Thyroid gland (tissue), 4 donors: ENCODE measurements around the gene RAI1. TPM values are rescaled to one million over a fixed set of nuclear protein-coding genes. Genes with fewer than 3 reads are reported as not detected.

Experiments used
- DNase-seq, 2 donors: peaks; one replicate each; pipeline ENCODE4 v3.0.0-alpha.2; 2019
- H3K27ac ChIP-seq, 3 donors: fragments of 200-600 bp; sonication (generic); 1 replicate in 2 of 3; 2 replicates in 1 of 3; pipeline ENCODE4 v1.5.1; 2016 to 2019; ENCODE audit warnings: mild to moderate bottlenecking in 1 of 3, moderate library complexity in 1 of 3
- H3K27me3 ChIP-seq: fragments of 200-600 bp; sonication (generic); one replicate; pipeline ENCODE4 v1.5.1; 2019
- H3K36me3 ChIP-seq, 2 donors: fragments of 200-600 bp; sonication (generic); one replicate each; pipeline ENCODE4 v1.5.1; 2016 to 2019
- H3K4me1 ChIP-seq, 2 donors: fragments of 200-600 bp; sonication (generic); one replicate each; pipeline ENCODE4 v1.5.1; 2017 to 2019
- H3K4me3 ChIP-seq, 3 donors: fragments of 200-600 bp; sonication (generic); replicated peaks in 1 of 3; 1 replicate in 2 of 3; 2 replicates in 1 of 3; pipeline ENCODE4 v1.5.1; 2016; ENCODE audit warnings: mild to moderate bottlenecking in 1 of 3
- H3K9me3 ChIP-seq: fragments of 200-600 bp; sonication (generic); one replicate; pipeline ENCODE4 v1.5.1; 2017
- POLR2A ChIP-seq, 2 donors: fragments of 450-650 bp; IDR thresholded peaks; one replicate each; pipeline ENCODE4 v1.6.1; 2017; ENCODE audit warnings: antibody characterized with exemption in 2 of 2, mild to moderate bottlenecking in 2 of 2, moderate library complexity in 1 of 2
- WGBS, 2 donors: methylation state at CpG; one replicate each; pipeline ENCODE4 v1.1.5; 2017; 5-methylcytosine and 5-hydroxymethylcytosine counted together
- intact Hi-C: fragments of 100-400 bp; cut with DNase I; formaldehyde crosslinking; loops from one replicate; pipeline ENCODE4 v1.15.1; 2023
- total RNA-seq, 4 donors: library from RNA; depleted of rRNA; stranded (reverse); fragments of >200 nt; gene quantifications; one replicate each; pipeline ENCODE4 v1.2.3, GENCODE V29; 2016
- TF ChIP-seq, protein P1 (sequence below), 6 experiments: fragments of 200-600 bp in 3 of 6; fragments of 450-650 bp in 3 of 6; sonication (generic) in 3 of 6; IDR thresholded peaks; one replicate each; pipeline ENCODE4 v1.5.1; 2016 to 2019; ENCODE audit warnings: antibody characterized with exemption in 6 of 6, mild to moderate bottlenecking in 2 of 6, inconsistent platforms in 1 of 6, moderate library complexity in 1 of 6

Gene RAI1
- total RNA-seq, 4 donors from 2014 or later: 19.1 to 52.3 (median 34.1) TPM

DNA sequence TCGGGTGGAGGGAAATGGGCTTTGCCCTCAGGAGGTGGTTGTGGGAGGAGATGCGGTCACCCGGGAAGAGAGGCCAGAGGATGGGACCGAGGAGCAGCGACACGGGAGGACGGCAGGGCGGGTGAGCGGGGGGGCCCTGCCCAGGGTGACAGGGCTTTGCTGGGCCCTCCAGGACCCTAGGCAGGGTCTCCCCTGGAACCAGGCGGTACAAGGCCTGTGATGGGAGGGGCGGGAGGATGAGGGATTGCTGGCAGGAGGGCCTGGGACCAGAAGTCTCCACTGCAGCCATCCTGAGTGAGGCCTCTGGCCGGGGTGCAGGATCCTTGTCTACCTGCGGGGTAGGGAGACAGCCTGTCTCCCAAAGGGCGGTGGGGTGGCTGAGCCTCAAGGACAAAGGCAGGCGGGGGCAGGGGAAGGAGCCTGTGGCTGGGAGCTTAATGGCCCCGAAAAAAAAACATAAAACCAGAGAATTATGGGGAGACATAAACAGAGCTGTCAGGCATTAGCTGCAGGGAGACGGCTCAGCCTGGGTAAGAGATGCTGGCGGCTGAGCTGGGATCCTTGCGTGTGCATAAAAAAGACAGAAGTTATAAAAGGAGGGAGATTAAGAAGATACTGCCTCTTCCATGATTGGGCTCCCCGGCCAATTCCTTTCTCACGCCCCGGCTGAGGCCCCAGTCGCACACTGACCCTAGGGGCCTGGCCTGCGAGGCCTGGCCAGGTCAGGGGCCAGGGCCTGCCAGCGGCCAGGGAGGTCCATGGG, 88.8 kb downstream of the RAI1 start:
- Histone ChIP-seq H3K36me3 (no peaks in the 10 kb centered on the region), H3K27ac (peak overlapping the region in 2 of 3 donors; percentile 19 to 73), H3K9me3 (no peaks in the 10 kb centered on the region), H3K4me1 (peaks cover 59 to 66% of the 10 kb centered on the region in 2 donors), H3K27me3 (no peaks in the 10 kb centered on the region), H3K4me3 (no peak overlapping the region)
- WGBS, 2 donors: 78 to 82% methylated on average over 23 to 24 of the region's 25 CpGs
- no peak for TF ChIP-seq POLR2A (IDR thresholded peaks at IDR 0.05)
- TF ChIP-seq, protein P1, sequence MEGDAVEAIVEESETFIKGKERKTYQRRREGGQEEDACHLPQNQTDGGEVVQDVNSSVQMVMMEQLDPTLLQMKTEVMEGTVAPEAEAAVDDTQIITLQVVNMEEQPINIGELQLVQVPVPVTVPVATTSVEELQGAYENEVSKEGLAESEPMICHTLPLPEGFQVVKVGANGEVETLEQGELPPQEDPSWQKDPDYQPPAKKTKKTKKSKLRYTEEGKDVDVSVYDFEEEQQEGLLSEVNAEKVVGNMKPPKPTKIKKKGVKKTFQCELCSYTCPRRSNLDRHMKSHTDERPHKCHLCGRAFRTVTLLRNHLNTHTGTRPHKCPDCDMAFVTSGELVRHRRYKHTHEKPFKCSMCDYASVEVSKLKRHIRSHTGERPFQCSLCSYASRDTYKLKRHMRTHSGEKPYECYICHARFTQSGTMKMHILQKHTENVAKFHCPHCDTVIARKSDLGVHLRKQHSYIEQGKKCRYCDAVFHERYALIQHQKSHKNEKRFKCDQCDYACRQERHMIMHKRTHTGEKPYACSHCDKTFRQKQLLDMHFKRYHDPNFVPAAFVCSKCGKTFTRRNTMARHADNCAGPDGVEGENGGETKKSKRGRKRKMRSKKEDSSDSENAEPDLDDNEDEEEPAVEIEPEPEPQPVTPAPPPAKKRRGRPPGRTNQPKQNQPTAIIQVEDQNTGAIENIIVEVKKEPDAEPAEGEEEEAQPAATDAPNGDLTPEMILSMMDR (IDR thresholded peaks at IDR 0.05): no peak
- intact Hi-C loops: no loop called here
- DNase-seq: no peak

DNA sequence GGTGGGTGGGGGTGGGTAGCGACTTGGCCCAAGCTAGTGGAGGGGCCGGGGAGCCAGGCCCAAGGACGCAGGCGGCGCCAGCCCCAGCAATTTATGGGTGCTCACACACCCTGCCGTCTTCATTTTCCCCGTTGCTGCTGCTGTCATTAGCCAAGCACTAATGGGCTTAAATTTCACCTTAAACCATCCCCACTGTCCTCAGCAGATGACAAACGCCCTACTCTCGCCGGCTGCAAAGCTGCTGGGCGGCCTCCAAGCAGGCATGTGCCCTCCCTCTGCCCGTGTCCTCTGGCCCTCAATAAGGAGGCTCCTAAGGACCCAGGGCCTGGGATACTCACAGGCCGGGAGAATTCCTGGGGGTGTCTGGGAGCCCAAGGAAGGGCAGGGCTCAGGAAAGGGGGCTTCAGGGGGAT, 89.4 kb downstream of the RAI1 start:
- Histone ChIP-seq H3K4me3 (no peak overlapping the region), H3K36me3 (no peaks in the 10 kb centered on the region), H3K27me3 (no peaks in the 10 kb centered on the region), H3K4me1 (peaks cover 56 to 60% of the 10 kb centered on the region in 2 donors), H3K9me3 (no peaks in the 10 kb centered on the region), H3K27ac (peak overlapping the region in 1 of 3 donors; percentile 73)
- WGBS, 2 donors: 85 to 88% methylated on average over 8 to 12 of the region's 13 CpGs
- TF ChIP-seq POLR2A (IDR thresholded peaks at IDR 0.05): no peak
- TF ChIP-seq, protein P1 (IDR thresholded peaks at IDR 0.05): no peak
- DNase-seq: no peak
- intact Hi-C loops: no loop called here

DNA sequence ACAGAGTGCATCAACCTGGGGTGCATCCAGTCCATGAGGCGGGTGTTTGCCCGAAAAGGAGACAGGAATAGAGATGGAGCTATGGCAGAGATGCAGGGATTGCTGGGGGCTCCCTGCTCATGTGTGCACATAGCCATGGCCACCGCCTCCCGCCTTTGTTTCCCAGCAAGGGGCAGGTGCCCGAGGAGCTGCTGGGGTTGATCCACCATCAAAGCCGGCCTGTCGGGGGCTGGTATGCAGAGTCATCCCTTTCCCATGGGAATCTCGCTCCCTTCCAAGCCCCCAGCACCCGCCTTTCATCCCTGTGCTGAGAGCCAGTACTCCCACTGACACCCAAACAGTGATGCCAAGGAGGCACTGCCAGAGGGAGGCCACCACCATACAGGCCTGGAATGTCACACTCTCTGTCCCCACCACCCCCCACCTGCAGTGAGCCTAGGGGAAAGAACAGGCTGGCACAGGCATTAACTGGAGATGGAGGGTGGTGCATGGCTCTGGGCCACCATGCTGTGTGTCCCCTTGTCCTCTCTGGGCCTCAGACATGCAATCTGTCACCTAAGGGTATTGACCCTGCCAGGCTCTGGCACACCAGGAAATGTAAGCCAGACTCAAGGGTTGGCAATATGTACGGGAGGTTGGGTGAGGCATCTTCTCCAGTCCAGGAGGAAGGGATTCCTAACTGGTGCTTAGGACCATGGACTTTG, 90.4 kb downstream of the RAI1 start:
- intact Hi-C loops: no loop called here
- peaks cover 46 to 50% of the 10 kb centered on the region in 2 donors for H3K4me1 ChIP-seq
- 91 to 94% methylated on average over 10 of the region's 10 CpGs for WGBS, 2 donors

DNA sequence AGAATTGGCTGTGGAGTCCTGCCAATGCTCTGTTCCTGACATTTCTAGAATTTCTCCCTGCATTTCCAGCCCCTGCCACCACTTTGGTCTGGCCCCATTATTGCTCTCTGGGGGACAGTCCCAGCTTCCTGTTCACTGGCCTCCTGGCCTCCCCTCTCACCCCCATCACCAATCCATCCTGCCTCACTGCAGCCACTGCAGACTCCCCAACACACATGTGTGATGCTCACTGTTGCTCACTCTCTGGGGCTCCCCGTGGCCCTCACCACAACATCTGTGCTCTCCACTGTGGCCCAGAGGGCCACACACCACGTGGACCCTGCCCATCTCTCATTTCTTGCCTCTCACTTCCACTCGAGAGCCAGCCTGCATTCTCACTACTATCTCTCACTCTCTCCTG, 91.0 kb downstream of the RAI1 start:
- no peak overlapping the region for H3K27ac ChIP-seq
- no peak for TF ChIP-seq POLR2A (IDR thresholded peaks at IDR 0.05)
- TF ChIP-seq, protein P1 (IDR thresholded peaks at IDR 0.05): no peak
- peaks cover 40 to 44% of the 10 kb centered on the region in 2 donors for H3K4me1 ChIP-seq
- no peaks in the 10 kb centered on the region for H3K27me3 ChIP-seq
- no peak overlapping the region for H3K4me3 ChIP-seq
- H3K9me3 ChIP-seq: no peaks in the 10 kb centered on the region
- intact Hi-C loops: no loop called here
- WGBS, 2 donors: 55 to 63% methylated on average over 3 of the region's 3 CpGs
- no peak for DNase-seq
- H3K36me3 ChIP-seq: no peaks in the 10 kb centered on the region

More for the DNA sequence above, 90.4 kb downstream of the RAI1 start:
- no peak overlapping the region for H3K4me3 ChIP-seq
- DNase-seq: no peak
- H3K9me3 ChIP-seq: no peaks in the 10 kb centered on the region
- TF ChIP-seq, protein P1 (IDR thresholded peaks at IDR 0.05): no peak
- no peak for TF ChIP-seq POLR2A (IDR thresholded peaks at IDR 0.05)
- H3K27me3 ChIP-seq: no peaks in the 10 kb centered on the region
- no peaks in the 10 kb centered on the region for H3K36me3 ChIP-seq
- H3K27ac ChIP-seq: no peak overlapping the region
